B cell (primary cell): ENCODE measurements around the gene GKN1. TPM values are rescaled to one million over a fixed set of nuclear protein-coding genes. Genes with fewer than 3 reads are reported as not detected.

Source experiments
- ATAC-seq: fragments of 200-7000 bp; cut with Tn5 transposase; one replicate; pipeline ENCODE4 v1.10.0; 2021; ENCODE audit warnings: low read depth, mild to moderate bottlenecking, moderate number of reproducible peaks, moderate library complexity
- CTCF ChIA-PET: fragments of 350-600 bp; sonication (Branson Sonifier 250); formaldehyde crosslinking; loops from one replicate; lab custom pipeline; 2021; ENCODE audit warnings: antibody characterized with exemption, inconsistent platforms; lab: Charles Lee
- POLR2A ChIA-PET: fragments of 350-600 bp; sonication (Branson Sonifier 250); formaldehyde crosslinking; loops from one replicate; lab custom pipeline; 2021; ENCODE audit warnings: antibody characterized with exemption; lab: Charles Lee
- DNase-seq: peaks from one replicate; pipeline ENCODE4 v3.0.0; 2013
- H2AFZ ChIP-seq: 2 replicates; pipeline ENCODE4 v1.6.1; 2012; ENCODE audit warnings: mild to moderate bottlenecking, low read depth, low read length; ENCODE audit not compliant: insufficient read depth, poor library complexity, severe bottlenecking
- H3K27ac ChIP-seq, 2 donors: 1 replicate in 1 of 2; 2 replicates in 1 of 2; pipeline ENCODE4 v1.5.1; 2012 to 2013; ENCODE audit warnings: low read length in 2 of 2, mild to moderate bottlenecking in 2 of 2, moderate library complexity in 1 of 2
- H3K27me3 ChIP-seq, 4 experiments: fragments of 200-600 bp in 1 of 4; sonication (generic) in 1 of 4; replicated peaks in 1 of 4; 1 replicate in 2 of 4; 2 replicates in 2 of 4; pipeline versions ENCODE4 v1.6.1 to v1.7.0; 2013 to 2016; ENCODE audit warnings: low read length in 3 of 4, mild to moderate bottlenecking in 2 of 4, mixed read lengths in 1 of 4, moderate library complexity in 1 of 4; ENCODE audit not compliant: insufficient read depth in 4 of 4, control insufficient read depth in 3 of 4; ENCODE audit errors: control extremely low read depth in 1 of 4
- H3K36me3 ChIP-seq, 2 experiments: replicated peaks in 1 of 2; 1 replicate in 1 of 2; 2 replicates in 1 of 2; pipeline versions ENCODE4 v1.6.1 to v1.7.1; 2013; ENCODE audit warnings: low read length in 1 of 2; ENCODE audit not compliant: insufficient read depth in 2 of 2, control insufficient read depth in 1 of 2; ENCODE audit errors: control extremely low read depth in 1 of 2, extremely low read depth in 1 of 2
- H3K4me1 ChIP-seq, 2 donors: fragments of 200-600 bp in 1 of 2; sonication (generic) in 1 of 2; 1 replicate in 1 of 2; 2 replicates in 1 of 2; pipeline versions ENCODE4 v1.5.1 to v1.6.1; 2013 to 2017; ENCODE audit warnings: low read length in 2 of 2; ENCODE audit not compliant: control insufficient read depth in 2 of 2, insufficient read depth in 2 of 2
- H3K4me2 ChIP-seq: replicated peaks from 2 replicates; pipeline ENCODE3; 2012; ENCODE audit warnings: mild to moderate bottlenecking, low read depth, low read length; ENCODE audit not compliant: poor library complexity, severe bottlenecking
- H3K4me3 ChIP-seq, 5 experiments: fragments of 200-600 bp in 1 of 5; sonication (generic) in 1 of 5; 1 replicate in 3 of 5; 2 replicates in 2 of 5; pipeline versions ENCODE4 v1.5.1 to v1.7.0; 2011 to 2016; ENCODE audit warnings: low read length in 4 of 5, mild to moderate bottlenecking in 4 of 5, low read depth in 2 of 5, control low read depth in 1 of 5, moderate library complexity in 1 of 5; ENCODE audit not compliant: insufficient read depth in 1 of 5; ENCODE audit errors: control extremely low read depth in 1 of 5, extremely low read depth in 1 of 5
- H3K79me2 ChIP-seq: fragments of 200-600 bp; sonication (generic); one replicate; pipeline ENCODE4 v1.6.0; 2016; ENCODE audit warnings: low read length; ENCODE audit not compliant: control insufficient read depth, insufficient read depth
- H3K9ac ChIP-seq: fragments of 200-600 bp; sonication (generic); 2 replicates; pipeline ENCODE4 v1.6.1; 2017; ENCODE audit warnings: mild to moderate bottlenecking, low read length, moderate library complexity
- H3K9me3 ChIP-seq, 3 donors: one replicate each; pipeline versions ENCODE4 v1.6.1 to v1.7.1; 2013; ENCODE audit warnings: low read length in 2 of 3; ENCODE audit not compliant: control insufficient read depth in 2 of 3, insufficient read depth in 1 of 3; ENCODE audit errors: control extremely low read depth in 1 of 3
- H4K20me1 ChIP-seq: 2 replicates; pipeline ENCODE4 v1.6.0; 2012; ENCODE audit warnings: mild to moderate bottlenecking, low read length; ENCODE audit not compliant: insufficient read depth, control insufficient read depth, poor library complexity, severe bottlenecking
- H3K27ac Mint-ChIP-seq: one replicate; pipeline ENCODE4 v1.8.0; 2021; ENCODE audit warnings: mixed read lengths
- H3K27me3 Mint-ChIP-seq: one replicate; pipeline ENCODE4 v1.8.0; 2021; ENCODE audit warnings: mixed read lengths
- H3K4me1 Mint-ChIP-seq: one replicate; pipeline ENCODE4 v1.8.0; 2021; ENCODE audit warnings: mixed read lengths
- H3K4me3 Mint-ChIP-seq: one replicate; pipeline ENCODE4 v1.8.0; 2021; ENCODE audit warnings: mixed read lengths
- H3K9me3 Mint-ChIP-seq: one replicate; pipeline ENCODE4 v1.8.0; 2022; ENCODE audit warnings: mixed read lengths; ENCODE audit not compliant: insufficient read depth
- CTCF ChIP-seq: fragments of 200-600 bp; IDR thresholded peaks from one replicate; pipeline ENCODE4 v1.8.0; 2022; ENCODE audit warnings: antibody characterized with exemption, mild to moderate bottlenecking
- EZH2 ChIP-seq: IDR thresholded peaks from 2 replicates; pipeline ENCODE4 v1.6.1; 2012; ENCODE audit warnings: borderline replicate concordance, low read depth, mild to moderate bottlenecking, moderate library complexity, low read length; ENCODE audit not compliant: insufficient read depth, poor library complexity, severe bottlenecking
- WGBS: methylation state at CpG from one replicate; pipeline ENCODE4 v1.1.5; 2013; ENCODE audit warnings: missing lambda C conversion rate; ENCODE audit not compliant: insufficient coverage; 5-methylcytosine and 5-hydroxymethylcytosine counted together
- intact Hi-C: fragments of 100-400 bp; cut with micrococcal nuclease; formaldehyde crosslinking; loops from one replicate; pipeline ENCODE4 v1.10.0; 2022
- polyA plus RNA-seq: library from polyadenylated mRNA; depleted of rRNA; stranded (reverse); fragments of >200 nt; gene quantifications from 2 replicates; pipeline ENCODE4 v1.2.3, GENCODE V29; 2012
- total RNA-seq, 2 donors: library from RNA; stranded (reverse); fragments of 120-200 nt in 1 of 2; gene quantifications; 1 replicate in 1 of 2; 2 replicates in 1 of 2; pipeline versions ENCODE4 v1.2.3 to v1.2.4, GENCODE V29; 2013 to 2022

Gene GKN1
- total and polyA plus RNA-seq, 2 donors (not counting 1 experiment from before 2014, with no cell fraction given), result not detected

DNA sequence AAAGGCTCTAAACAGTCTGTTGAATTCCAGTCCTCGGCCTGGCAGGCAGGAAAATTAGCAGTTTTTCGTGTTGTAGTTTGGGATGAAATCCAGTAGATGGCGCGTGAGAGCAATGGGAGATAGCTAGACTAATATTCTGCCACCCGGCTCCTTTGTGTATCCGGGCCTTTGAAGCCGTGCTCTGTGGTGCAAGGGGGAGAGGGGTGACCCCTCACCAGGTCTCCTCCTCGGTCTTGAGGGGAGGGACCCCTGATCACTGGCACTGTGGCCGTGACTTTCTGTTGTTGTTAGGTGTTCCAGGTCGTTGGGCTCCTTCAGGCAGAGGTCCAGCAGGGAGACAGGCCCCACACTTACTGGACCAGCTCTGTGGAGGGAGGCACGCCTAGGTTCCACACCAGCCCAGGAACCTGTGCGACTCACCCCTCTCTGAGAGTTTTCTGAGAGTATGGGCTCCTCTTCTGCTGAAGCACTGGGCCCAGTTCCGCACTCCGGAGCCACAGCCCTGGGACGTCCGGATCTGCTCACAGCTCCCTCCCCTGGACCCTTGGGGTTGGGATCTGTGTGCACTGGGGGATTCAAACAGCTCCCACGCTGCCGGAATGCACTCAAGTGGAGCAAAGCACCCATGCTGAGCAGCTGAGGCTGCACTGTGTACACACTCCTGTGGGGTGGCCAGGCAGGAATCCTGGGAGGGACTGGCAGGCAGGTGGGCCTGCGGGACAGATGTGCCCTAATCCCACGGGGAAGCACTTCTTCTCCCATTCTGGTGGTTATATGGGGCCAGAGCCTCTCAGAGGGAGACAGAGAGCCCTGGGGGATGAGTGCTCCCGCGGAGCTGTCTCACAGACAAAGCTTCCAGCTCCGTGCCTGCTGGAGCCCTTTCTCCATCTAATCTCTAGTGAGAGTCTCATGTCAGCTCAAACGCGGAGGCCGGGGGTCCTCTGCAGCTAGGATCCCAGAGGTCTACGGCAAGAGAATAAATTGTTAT, 30.6 kb upstream of the GKN1 start:
- Mint-ChIP-seq H3K4me3 (no peak overlapping the region), H3K9me3 (no peaks in the 10 kb centered on the region), H3K27ac (no peak overlapping the region), H3K4me1 (peaks cover 4% of the 10 kb centered on the region), H3K27me3 (peaks cover 54% of the 10 kb centered on the region)
- H3K4me3 ChIP-seq, result no peak overlapping the region
- intact Hi-C loops, result no loop called here
- H4K20me1 ChIP-seq, result no peaks in the 10 kb centered on the region
- CTCF ChIA-PET, result interaction anchor here (0.7 to 3.9 kb wide), 20 partner anchors 10 to 748 kb away, joined by 3 to 21 read pairs (median 4); partner anchors contain the start of genes FBXO48 and GKN2
- peaks cover 0 to 24% (median 12%) of the 10 kb centered on the region in 4 experiments for H3K27me3 ChIP-seq
- DNase-seq (peak; percentile 70), ATAC-seq (peak; percentile 73)
- POLR2A ChIA-PET, result no interaction called here
- H3K79me2 ChIP-seq, result no peaks in the 10 kb centered on the region
- H3K27ac ChIP-seq, result no peak overlapping the region
- peak; percentile 91 for TF ChIP-seq CTCF
- no peak for TF ChIP-seq EZH2
- no peak overlapping the region for H3K4me2 ChIP-seq
- H3K4me1 ChIP-seq, result peaks cover 0 to 5% of the 10 kb centered on the region in 2 donors
- no peaks in the 10 kb centered on the region for H3K36me3 ChIP-seq
- whole genome bisulfite sequencing, result 49% methylated on average over 21 of the region's 27 CpGs
- peaks cover 0 to 2% (median 0%) of the 10 kb centered on the region in 3 donors for H3K9me3 ChIP-seq
- H3K9ac ChIP-seq, result no peak overlapping the region
- H2AFZ ChIP-seq, result no peak overlapping the region

- no peak overlapping the region for H3K9ac ChIP-seq
- peaks cover 0 to 28% (median 13%) of the 10 kb centered on the region in 4 experiments for H3K27me3 ChIP-seq
- ATAC-seq (no peak), DNase-seq (no peak)
- TF ChIP-seq EZH2 (no peak), CTCF (no peak)
- no peak overlapping the region for H2AFZ ChIP-seq
- H3K27ac ChIP-seq, result no peak overlapping the region
- no peak overlapping the region for H3K4me3 Mint-ChIP-seq
- H3K9me3 ChIP-seq, result peaks cover 0 to 2% (median 0%) of the 10 kb centered on the region in 3 donors
- no peaks in the 10 kb centered on the region for H3K9me3 Mint-ChIP-seq
- no peaks in the 10 kb centered on the region for H3K36me3 ChIP-seq
- CTCF ChIA-PET, result no interaction called here
- POLR2A ChIA-PET, result no interaction called here
- H3K4me3 ChIP-seq, result no peak overlapping the region
- H3K4me2 ChIP-seq, result no peak overlapping the region
- intact Hi-C loops, result no loop called here
- no CpG with 5 or more reads among the region's 3 CpGs for WGBS
- H4K20me1 ChIP-seq, result no peaks in the 10 kb centered on the region
- no peaks in the 10 kb centered on the region for H3K79me2 ChIP-seq
- peaks cover 0 to 5% of the 10 kb centered on the region in 2 donors for H3K4me1 ChIP-seq
- peaks cover 4% of the 10 kb centered on the region for H3K4me1 Mint-ChIP-seq
- peaks cover 45% of the 10 kb centered on the region for H3K27me3 Mint-ChIP-seq
- H3K27ac Mint-ChIP-seq, result no peak overlapping the region
Measured at GRCh38 chr2:68946117-68946516, 28.3 kb upstream of the GKN1 start.
